BJ (cell line): ENCODE measurements around the gene FEM1A. TPM values are rescaled to one million over a fixed set of nuclear protein-coding genes. Genes with fewer than 3 reads are reported as not detected.
A peak's percentile ranks its signal among the peaks of the same experiment; 100 is the strongest.
"Not testable (repeated sequence)": the region's sequence is repeated elsewhere in the genome, so short reads cannot be mapped to it uniquely, and the experiment has no call there.

ENCODE experiments used
- CTCF ChIA-PET: fragments of 350-600 bp; formaldehyde crosslinking; extraction: SDS; loops from one replicate; lab custom pipeline; 2021; ENCODE audit warnings: antibody characterized with exemption, inconsistent platforms; lab: Yijun Ruan, JAX
- POLR2A ChIA-PET: fragments of 300-600 bp; sonication (Branson Sonifier 250); formaldehyde crosslinking; extraction: SDS; loops from one replicate; lab custom pipeline; 2021; ENCODE audit warnings: antibody characterized with exemption; lab: Charles Lee
- DNase-seq: peaks from one replicate; pipeline ENCODE4 v3.0.0-alpha.2; 2011; ENCODE audit warnings: low read depth
- H3K27me3 ChIP-seq: 2 replicates; pipeline ENCODE4 v1.6.0; 2011; ENCODE audit warnings: low read length; ENCODE audit not compliant: control insufficient read depth, insufficient read depth
- H3K36me3 ChIP-seq: 2 replicates; pipeline ENCODE4 v1.5.1; 2011; ENCODE audit warnings: low read length; ENCODE audit not compliant: control insufficient read depth, insufficient read depth
- H3K4me3 ChIP-seq: 2 replicates; pipeline ENCODE4 v1.5.1; 2011; ENCODE audit warnings: low read depth, mild to moderate bottlenecking, control low read depth, low read length
- polyA plus RNA-seq: library from polyadenylated mRNA; depleted of rRNA; stranded (reverse); fragments of >200 nt; gene quantifications from 2 replicates; pipeline ENCODE4 v1.2.3, GENCODE V29; 2011
- TF ChIP-seq, protein P1 (sequence below): IDR thresholded peaks from 2 replicates; pipeline ENCODE4 v1.5.1; 2011; ENCODE audit warnings: low read depth, mild to moderate bottlenecking, control low read depth, inconsistent platforms, low read length, moderate library complexity; ENCODE audit not compliant: insufficient read depth

Gene FEM1A
- polyA plus RNA-seq, 1 experiment = 5.6 TPM

DNA sequence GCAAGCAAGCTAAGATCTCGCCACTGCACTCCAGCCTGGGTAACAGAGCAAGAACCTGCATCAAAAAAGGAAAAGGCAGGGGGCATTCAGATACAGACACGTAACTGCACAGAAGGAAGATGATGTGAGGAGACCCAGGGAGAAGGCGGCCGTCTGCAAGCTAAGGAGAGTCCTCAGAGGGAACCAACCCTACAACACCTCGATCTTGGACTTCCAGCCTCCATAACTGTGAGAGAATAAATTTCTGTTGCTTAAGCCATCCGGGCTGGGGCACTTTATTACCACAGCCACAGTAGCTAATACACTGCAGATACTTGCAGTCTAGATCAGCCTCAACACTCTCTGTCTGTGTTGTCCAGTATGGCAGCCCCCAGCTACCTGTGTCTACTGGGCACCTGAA is 32.0 kb downstream of the FEM1A start:
- ChIA-PET CTCF (interaction anchor here (0.8 to 1.1 kb wide), 2 partner anchors 14 to 21 kb away, joined by 3 read pairs; no protein-coding TSS in a partner anchor), POLR2A (no interaction called here)

DNA sequence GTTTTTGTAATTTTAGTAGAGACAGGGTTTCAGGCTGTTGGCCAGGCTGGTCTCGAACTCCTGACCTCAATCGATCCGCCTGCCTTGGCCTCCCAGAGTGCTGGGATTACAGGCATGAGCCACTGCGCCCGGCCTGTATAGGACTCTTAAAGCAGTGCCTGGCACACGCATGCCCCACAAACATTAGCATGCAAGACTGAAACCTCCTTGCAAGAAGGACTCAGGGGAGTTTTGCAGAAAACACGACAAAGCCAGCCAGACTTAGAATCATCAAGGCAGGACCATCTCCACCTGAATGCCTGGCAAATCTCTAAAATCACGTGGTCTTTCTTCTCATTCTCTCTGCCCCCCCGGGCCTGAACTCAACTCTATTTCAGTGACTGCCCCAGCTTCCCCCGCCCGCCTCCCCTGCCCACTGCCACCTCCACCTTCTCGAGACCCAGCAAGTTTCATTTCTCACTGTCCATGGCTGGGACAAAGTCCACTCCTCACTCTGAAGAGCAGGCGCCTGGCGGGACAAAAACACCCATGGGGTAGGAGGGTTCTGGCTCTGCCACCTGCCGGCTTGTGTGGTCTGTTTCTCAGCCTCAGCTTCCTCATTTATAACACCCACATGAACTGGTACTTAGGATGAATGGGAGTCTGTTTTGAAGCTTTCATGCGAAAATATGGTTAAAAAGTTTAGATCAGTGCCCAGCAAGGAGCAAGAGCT is 37.6 kb downstream of the FEM1A start:
- H3K36me3 ChIP-seq = no peaks in the 10 kb centered on the region
- ChIA-PET CTCF (interaction anchor here (1.0 to 1.3 kb wide), 2 partner anchors 12 to 20 kb away, joined by 3 read pairs; no protein-coding TSS in a partner anchor), POLR2A (no interaction called here)
- DNase-seq = no peak
- no peak overlapping the region for H3K4me3 ChIP-seq
- TF ChIP-seq, protein P1, sequence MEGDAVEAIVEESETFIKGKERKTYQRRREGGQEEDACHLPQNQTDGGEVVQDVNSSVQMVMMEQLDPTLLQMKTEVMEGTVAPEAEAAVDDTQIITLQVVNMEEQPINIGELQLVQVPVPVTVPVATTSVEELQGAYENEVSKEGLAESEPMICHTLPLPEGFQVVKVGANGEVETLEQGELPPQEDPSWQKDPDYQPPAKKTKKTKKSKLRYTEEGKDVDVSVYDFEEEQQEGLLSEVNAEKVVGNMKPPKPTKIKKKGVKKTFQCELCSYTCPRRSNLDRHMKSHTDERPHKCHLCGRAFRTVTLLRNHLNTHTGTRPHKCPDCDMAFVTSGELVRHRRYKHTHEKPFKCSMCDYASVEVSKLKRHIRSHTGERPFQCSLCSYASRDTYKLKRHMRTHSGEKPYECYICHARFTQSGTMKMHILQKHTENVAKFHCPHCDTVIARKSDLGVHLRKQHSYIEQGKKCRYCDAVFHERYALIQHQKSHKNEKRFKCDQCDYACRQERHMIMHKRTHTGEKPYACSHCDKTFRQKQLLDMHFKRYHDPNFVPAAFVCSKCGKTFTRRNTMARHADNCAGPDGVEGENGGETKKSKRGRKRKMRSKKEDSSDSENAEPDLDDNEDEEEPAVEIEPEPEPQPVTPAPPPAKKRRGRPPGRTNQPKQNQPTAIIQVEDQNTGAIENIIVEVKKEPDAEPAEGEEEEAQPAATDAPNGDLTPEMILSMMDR = no peak
- H3K27me3 ChIP-seq = no peaks in the 10 kb centered on the region

More for the DNA sequence above, 32.0 kb downstream of the FEM1A start:
- no peaks in the 10 kb centered on the region for H3K27me3 ChIP-seq
- no peak overlapping the region for H3K4me3 ChIP-seq
- peaks cover 3% of the 10 kb centered on the region for H3K36me3 ChIP-seq
- TF ChIP-seq, protein P1 = no peak
- no peak for DNase-seq

DNA sequence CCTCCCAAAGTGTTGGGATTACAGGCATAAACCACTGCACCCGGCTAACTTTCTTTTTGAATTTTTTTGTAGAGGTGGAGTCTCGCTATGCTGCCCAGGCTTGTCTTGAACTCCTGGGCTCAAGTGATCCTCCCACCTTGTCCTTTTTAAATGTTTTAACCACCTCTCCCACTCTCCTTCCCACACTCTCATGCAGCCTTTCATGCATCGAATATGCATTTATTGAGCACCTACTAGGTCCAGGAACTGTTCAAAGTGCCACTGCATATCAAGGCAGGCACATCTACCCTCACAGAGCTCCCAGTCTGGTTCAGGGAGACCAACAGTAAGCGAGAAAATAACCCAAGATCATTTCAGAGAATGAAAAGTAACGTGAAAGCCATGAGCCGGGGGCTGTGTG is 38.8 kb downstream of the FEM1A start:
- CTCF ChIA-PET = interaction anchor here (0.6 to 1.6 kb wide), 2 partner anchors 26 to 27 kb away, joined by 3 to 8 read pairs; no protein-coding TSS in a partner anchor
- H3K4me3 ChIP-seq = peak overlapping the region; percentile 100
- DNase-seq = no peak
- POLR2A ChIA-PET = interaction anchor here (0.7 kb wide), 1 partner anchor 81 kb away, joined by 3 read pairs; no protein-coding TSS in a partner anchor
- TF ChIP-seq, protein P1 = no peak
- no peaks in the 10 kb centered on the region for H3K27me3 ChIP-seq
- H3K36me3 ChIP-seq = no peaks in the 10 kb centered on the region

DNA sequence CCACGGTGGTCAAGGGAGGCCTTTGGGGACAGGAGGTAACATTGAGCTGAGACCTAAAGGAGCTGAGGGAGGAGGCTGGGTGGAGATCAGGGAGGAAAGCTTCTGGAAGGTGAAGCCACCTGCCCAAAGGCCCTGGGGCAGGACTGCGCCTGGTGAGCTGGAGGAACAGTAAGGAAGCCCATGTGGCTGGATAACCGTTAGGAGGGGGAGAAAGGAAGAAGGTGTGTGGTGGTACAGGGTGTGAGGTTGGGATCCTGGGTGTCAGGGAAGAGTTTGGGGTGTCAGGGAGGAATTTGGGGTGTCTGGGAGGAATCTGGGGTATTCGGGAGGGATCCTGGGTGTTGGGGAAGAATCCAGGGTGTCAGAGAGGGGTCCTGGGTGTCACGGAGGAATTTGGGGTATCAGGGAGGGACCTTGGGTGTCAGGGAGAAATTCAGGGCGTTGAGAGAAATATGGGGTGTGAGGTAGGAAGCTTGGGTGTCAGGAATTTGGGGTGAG is 39.3 kb downstream of the FEM1A start:
- Histone ChIP-seq H3K4me3 (peak overlapping the region; percentile 100), H3K27me3 (no peaks in the 10 kb centered on the region), H3K36me3 (no peaks in the 10 kb centered on the region)
- ChIA-PET CTCF (interaction anchor here (0.6 to 1.6 kb wide), 3 partner anchors 26 to 104 kb away, joined by 3 to 8 read pairs (median 3); no protein-coding TSS in a partner anchor), POLR2A (no interaction called here)
- DNase-seq = no peak
- TF ChIP-seq, protein P1 = no peak

DNA sequence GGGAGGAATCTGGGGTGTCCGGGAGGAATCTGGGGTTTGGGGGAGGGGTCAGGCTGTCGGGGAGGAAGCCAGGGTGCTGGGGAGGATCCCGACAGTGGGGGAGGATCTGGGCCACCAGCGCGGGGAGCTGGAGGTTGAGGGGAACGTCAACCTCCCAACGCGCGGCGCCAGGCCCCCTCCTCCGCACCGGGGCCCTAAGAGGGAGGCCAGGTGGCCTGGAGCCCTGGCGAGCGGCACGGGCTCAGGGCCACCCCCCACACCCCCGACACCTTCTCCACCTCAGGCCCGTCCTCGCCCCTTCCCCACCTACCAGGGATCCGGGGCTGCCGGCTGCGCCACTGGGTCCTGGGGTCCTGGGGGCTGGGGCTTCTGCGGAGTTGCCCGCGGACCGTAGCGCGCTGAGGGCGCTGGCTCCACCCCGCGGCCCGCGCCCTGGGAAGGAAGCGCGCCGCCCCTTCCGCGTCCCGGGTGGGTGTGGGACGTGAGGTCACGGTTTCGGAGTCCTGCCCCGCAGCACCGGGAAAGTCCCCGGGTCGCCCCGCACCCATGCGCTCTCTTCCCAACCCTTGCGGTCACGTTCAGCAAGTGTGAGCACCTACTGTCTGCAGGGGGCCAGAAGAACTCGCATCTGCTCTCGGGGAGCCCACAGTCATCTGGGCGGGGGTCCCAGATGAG is 39.9 kb downstream of the FEM1A start, which contains the start of gene TICAM1:
Gene TICAM1 (minus strand): TSS at position 409 of the 675 bp plus-strand sequence. CDS start 13,335 bp downstream, outside the sequence.
- CTCF ChIA-PET = interaction anchor here (0.7 to 1.6 kb wide), 3 partner anchors 27 to 104 kb away, joined by 3 to 8 read pairs (median 5); no protein-coding TSS in a partner anchor

DNA sequence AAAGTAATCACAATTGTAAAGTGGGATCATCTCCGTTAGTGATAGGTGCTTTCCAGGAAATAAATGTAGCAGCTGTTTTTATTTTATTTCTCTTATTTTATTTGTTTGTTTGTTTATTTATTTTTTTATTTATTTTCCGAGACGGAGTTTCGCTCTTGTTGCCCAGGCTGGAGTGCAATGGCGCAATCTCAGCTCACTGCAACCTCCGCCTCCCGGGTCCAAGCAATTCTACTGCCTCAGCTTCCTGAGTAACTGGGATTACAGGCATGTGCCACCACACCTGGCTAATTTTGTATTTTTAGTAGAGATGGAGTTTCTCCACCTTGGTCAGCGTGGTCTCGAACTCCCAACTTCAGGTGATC is 40.4 kb downstream of the FEM1A start:
- H3K36me3 ChIP-seq, POLR2A ChIA-PET, H3K27me3 ChIP-seq, DNase-seq: not testable (repeated sequence)
- CTCF ChIA-PET = interaction anchor here (1.1 kb wide), 1 partner anchor 28 kb away, joined by 5 read pairs; no protein-coding TSS in a partner anchor
- peak overlapping the region; percentile 100 for H3K4me3 ChIP-seq

More for the DNA sequence above, 39.9 kb downstream of the FEM1A start, which contains the start of gene TICAM1:
- TF ChIP-seq, protein P1 = no peak
- POLR2A ChIA-PET = no interaction called here
- Histone ChIP-seq H3K36me3 (no peaks in the 10 kb centered on the region), H3K4me3 (peak within 1 kb of the TSS; percentile 100), H3K27me3 (no peaks in the 10 kb centered on the region)
- no peak for DNase-seq
